Activated CD8-positive, alpha-beta memory T cell treated with anti-CD3 and anti-CD28 coated beads, Interleukin-2, amount 10 ng/mL, durations not matched to agents 7 days and 5 days (primary cell): ENCODE data around the gene LRMDA. TPM values are rescaled to one million over a fixed set of nuclear protein-coding genes. Genes with fewer than 3 reads are reported as not detected.

Experiments
- ATAC-seq: fragments of 150-1000 bp; cut with Tn5 transposase; one replicate; pipeline ENCODE4 v1.10.0; 2021; ENCODE audit warnings: moderate library complexity
- CTCF ChIA-PET: fragments of 350-600 bp; sonication (Branson Sonifier 250); formaldehyde crosslinking; loops from one replicate; lab custom pipeline; 2021; ENCODE audit warnings: antibody characterized with exemption; lab: Charles Lee
- DNase-seq: peaks from one replicate; pipeline ENCODE4 v3.0.0-alpha.2; 2020
- H3K27ac Mint-ChIP-seq: one replicate; pipeline ENCODE4 v1.8.0; 2021; ENCODE audit warnings: mild to moderate bottlenecking, mixed read lengths
- H3K27me3 Mint-ChIP-seq: one replicate; pipeline ENCODE4 v1.8.0; 2021; ENCODE audit warnings: mixed read lengths
- H3K36me3 Mint-ChIP-seq: one replicate; pipeline ENCODE4 v1.8.0; 2021; ENCODE audit warnings: mild to moderate bottlenecking, mixed read lengths
- H3K4me1 Mint-ChIP-seq: one replicate; pipeline ENCODE4 v1.8.0; 2021; ENCODE audit warnings: mixed read lengths
- H3K4me3 Mint-ChIP-seq: one replicate; pipeline ENCODE4 v1.8.0; 2021; ENCODE audit warnings: mild to moderate bottlenecking, moderate library complexity, mixed read lengths
- H3K9me3 Mint-ChIP-seq: one replicate; pipeline ENCODE4 v1.8.0; 2022; ENCODE audit warnings: low read depth, mixed read lengths
- total RNA-seq, 2 experiments: library from RNA; stranded (reverse); gene quantifications; one replicate each; pipeline ENCODE4 v1.2.3, GENCODE V29; 2021

Gene LRMDA
- total RNA-seq, 2 experiments from 2014 or later = not detected

GRCh38 chr10:76356557-76356956 lies 925.1 kb downstream of the LRMDA start:
- CTCF ChIA-PET = no interaction called here
- H3K36me3 Mint-ChIP-seq = no peaks in the 10 kb centered on the region

GRCh38 chr10:76357726-76358415 lies 926.4 kb downstream of the LRMDA start:
- H3K4me1 Mint-ChIP-seq = no peaks in the 10 kb centered on the region
- H3K36me3 Mint-ChIP-seq = no peaks in the 10 kb centered on the region
- peaks cover 8% of the 10 kb centered on the region for H3K9me3 Mint-ChIP-seq
- no peak overlapping the region for H3K4me3 Mint-ChIP-seq
- CTCF ChIA-PET = no interaction called here
- no peak for ATAC-seq
- H3K27me3 Mint-ChIP-seq = no peaks in the 10 kb centered on the region
- H3K27ac Mint-ChIP-seq = no peak overlapping the region
- DNase-seq = no peak

More at GRCh38 chr10:76356557-76356956, 925.1 kb downstream of the LRMDA start:
- H3K9me3 Mint-ChIP-seq = peaks cover 7% of the 10 kb centered on the region
- no peak for ATAC-seq
- H3K4me1 Mint-ChIP-seq = no peaks in the 10 kb centered on the region
- H3K27me3 Mint-ChIP-seq = no peaks in the 10 kb centered on the region
- no peak overlapping the region for H3K4me3 Mint-ChIP-seq
- DNase-seq = no peak
- no peak overlapping the region for H3K27ac Mint-ChIP-seq

GRCh38 chr10:76358743-76359395 lies 927.4 kb downstream of the LRMDA start:
- Mint-ChIP-seq H3K36me3 (no peaks in the 10 kb centered on the region), H3K27ac (no peak overlapping the region), H3K4me1 (no peaks in the 10 kb centered on the region), H3K9me3 (peaks cover 8% of the 10 kb centered on the region), H3K4me3 (no peak overlapping the region), H3K27me3 (no peaks in the 10 kb centered on the region)
- CTCF ChIA-PET = no interaction called here
- no peak for ATAC-seq
- DNase-seq = no peak

- Mint-ChIP-seq H3K36me3 (no peaks in the 10 kb centered on the region), H3K27me3 (no peaks in the 10 kb centered on the region), H3K27ac (no peak overlapping the region)
These were observed 944.3 kb downstream of the LRMDA start for GRCh38 chr10:76375761-76376160.

GRCh38 chr10:76382381-76382851 lies 951.0 kb downstream of the LRMDA start:
- no peak for ATAC-seq
- DNase-seq = no peak
- Mint-ChIP-seq H3K27ac (no peak overlapping the region), H3K27me3 (no peaks in the 10 kb centered on the region), H3K4me1 (no peaks in the 10 kb centered on the region), H3K36me3 (no peaks in the 10 kb centered on the region), H3K9me3 (peaks cover 10% of the 10 kb centered on the region), H3K4me3 (no peak overlapping the region)
- CTCF ChIA-PET = no interaction called here

More at GRCh38 chr10:76375761-76376160, 944.3 kb downstream of the LRMDA start:
- ATAC-seq (no peak), DNase-seq (no peak)
- Mint-ChIP-seq H3K4me3 (no peak overlapping the region), H3K4me1 (no peaks in the 10 kb centered on the region), H3K9me3 (peaks cover 3% of the 10 kb centered on the region)
- CTCF ChIA-PET = no interaction called here

GRCh38 chr10:76388321-76389023 lies 957.0 kb downstream of the LRMDA start:
- no peaks in the 10 kb centered on the region for H3K36me3 Mint-ChIP-seq
- ATAC-seq (no peak), DNase-seq (no peak)
- CTCF ChIA-PET = no interaction called here
- peaks cover 5% of the 10 kb centered on the region for H3K9me3 Mint-ChIP-seq
- H3K27me3 Mint-ChIP-seq = no peaks in the 10 kb centered on the region
- no peak overlapping the region for H3K27ac Mint-ChIP-seq
- no peaks in the 10 kb centered on the region for H3K4me1 Mint-ChIP-seq
- H3K4me3 Mint-ChIP-seq = no peak overlapping the region

- Mint-ChIP-seq H3K4me1 (no peaks in the 10 kb centered on the region), H3K27me3 (no peaks in the 10 kb centered on the region), H3K9me3 (no peaks in the 10 kb centered on the region), H3K27ac (no peak overlapping the region), H3K4me3 (no peak overlapping the region), H3K36me3 (no peaks in the 10 kb centered on the region)
- ATAC-seq (no peak), DNase-seq (no peak)
- CTCF ChIA-PET = no interaction called here
These were observed 962.7 kb downstream of the LRMDA start for GRCh38 chr10:76393875-76394706.

- DNase-seq (no peak), ATAC-seq (no peak)
- CTCF ChIA-PET = no interaction called here
- H3K27me3 Mint-ChIP-seq = no peaks in the 10 kb centered on the region
- no peak overlapping the region for H3K27ac Mint-ChIP-seq
- H3K36me3 Mint-ChIP-seq = no peaks in the 10 kb centered on the region
- no peaks in the 10 kb centered on the region for H3K4me1 Mint-ChIP-seq
- no peaks in the 10 kb centered on the region for H3K9me3 Mint-ChIP-seq
- H3K4me3 Mint-ChIP-seq = no peak overlapping the region
These were observed 963.3 kb downstream of the LRMDA start for GRCh38 chr10:76394707-76395042.

- Mint-ChIP-seq H3K27ac (no peak overlapping the region), H3K9me3 (no peaks in the 10 kb centered on the region), H3K4me3 (no peak overlapping the region), H3K4me1 (no peaks in the 10 kb centered on the region), H3K36me3 (no peaks in the 10 kb centered on the region), H3K27me3 (no peaks in the 10 kb centered on the region)
- no peak for DNase-seq
- ATAC-seq = no peak
- CTCF ChIA-PET = no interaction called here
These were observed 963.8 kb downstream of the LRMDA start for GRCh38 chr10:76395251-76395650.

- Mint-ChIP-seq H3K27ac (no peak overlapping the region), H3K36me3 (no peaks in the 10 kb centered on the region), H3K4me1 (no peaks in the 10 kb centered on the region), H3K4me3 (no peak overlapping the region), H3K9me3 (no peaks in the 10 kb centered on the region), H3K27me3 (no peaks in the 10 kb centered on the region)
- CTCF ChIA-PET = no interaction called here
- no peak for DNase-seq
- no peak for ATAC-seq
These were observed 964.7 kb downstream of the LRMDA start for GRCh38 chr10:76396134-76396533.

- Mint-ChIP-seq H3K9me3 (peaks cover 2% of the 10 kb centered on the region), H3K4me3 (no peak overlapping the region), H3K27me3 (no peaks in the 10 kb centered on the region), H3K36me3 (no peaks in the 10 kb centered on the region), H3K4me1 (no peaks in the 10 kb centered on the region), H3K27ac (no peak overlapping the region)
- CTCF ChIA-PET = no interaction called here
- ATAC-seq (no peak), DNase-seq (no peak)
These were observed 966.0 kb downstream of the LRMDA start for GRCh38 chr10:76397181-76398042.

GRCh38 chr10:76398043-76398710 lies 966.8 kb downstream of the LRMDA start:
- Mint-ChIP-seq H3K27me3 (no peaks in the 10 kb centered on the region), H3K27ac (no peak overlapping the region), H3K4me3 (no peak overlapping the region), H3K4me1 (no peaks in the 10 kb centered on the region), H3K36me3 (no peaks in the 10 kb centered on the region), H3K9me3 (peaks cover 4% of the 10 kb centered on the region)
- DNase-seq (no peak), ATAC-seq (no peak)
- CTCF ChIA-PET = no interaction called here
